SU-DHL-6 (cell line): ENCODE data around the gene FAM135A.
"Not testable (repeated sequence)": the region's sequence is repeated elsewhere in the genome, so short reads cannot be mapped to it uniquely, and the experiment has no call there.

Experiments used
- H2AFZ ChIP-seq: fragments of 200-600 bp; sonication (generic); 2 replicates; pipeline ENCODE4 v1.6.1; 2014; ENCODE audit warnings: low read depth, mild to moderate bottlenecking, moderate library complexity, mixed read lengths, antibody characterized with exemption, low read length; ENCODE audit not compliant: severe bottlenecking
- H3F3A ChIP-seq: fragments of 200-600 bp; shearing (Covaris generic); 2 replicates; pipeline ENCODE4 v1.6.0; 2016; ENCODE audit warnings: antibody characterized with exemption, mild to moderate bottlenecking; ENCODE audit not compliant: insufficient read depth
- H3K27ac ChIP-seq: fragments of 200-600 bp; sonication (generic); 2 replicates; pipeline ENCODE4 v1.5.1; 2016; ENCODE audit warnings: low read depth, mild to moderate bottlenecking, low read length, moderate library complexity, mixed read lengths
- H3K27me3 ChIP-seq: fragments of 200-600 bp; sonication (generic), shearing (Covaris generic); 2 replicates; pipeline ENCODE4 v1.6.0; 2014; ENCODE audit warnings: mild to moderate bottlenecking, low read length
- H3K36me3 ChIP-seq: fragments of 200-600 bp; sonication (generic); 2 replicates; pipeline ENCODE4 v1.6.1; 2014; ENCODE audit warnings: mild to moderate bottlenecking, low read length, mixed read lengths
- H3K4me2 ChIP-seq: fragments of 300-600, 200-600 bp; shearing (Covaris generic), sonication (generic); 2 replicates; pipeline ENCODE4 v1.6.0; 2014; ENCODE audit warnings: low read length, low read depth, mild to moderate bottlenecking; ENCODE audit not compliant: poor library complexity, severe bottlenecking
- H3K4me3 ChIP-seq: fragments of 200-600 bp; sonication (generic); 2 replicates; pipeline ENCODE4 v1.5.1; 2014; ENCODE audit warnings: antibody characterized with exemption, low read length, mild to moderate bottlenecking, mixed read lengths; ENCODE audit not compliant: insufficient read depth, poor library complexity, severe bottlenecking
- H3K79me2 ChIP-seq: fragments of 200-600 bp; sonication (generic); 2 replicates; pipeline ENCODE4 v1.6.1; 2014; ENCODE audit warnings: mild to moderate bottlenecking, low read length, moderate library complexity; ENCODE audit not compliant: insufficient read depth
- H3K9ac ChIP-seq: fragments of 200-600 bp; sonication (generic); 2 replicates; pipeline ENCODE4 v1.7.0; 2014; ENCODE audit warnings: mild to moderate bottlenecking, low read length
- H3K9me2 ChIP-seq: fragments of 200-600 bp; sonication (generic); replicated peaks from 2 replicates; pipeline ENCODE4 v1.6.1; 2014; ENCODE audit warnings: low read length; ENCODE audit not compliant: insufficient read depth
- H3K9me3 ChIP-seq: fragments of 200-600 bp; sonication (generic); 2 replicates; pipeline ENCODE4 v1.6.1; 2014; ENCODE audit warnings: low read length, mixed read lengths; ENCODE audit not compliant: insufficient read depth
- H4K20me1 ChIP-seq: fragments of 200-600 bp; sonication (generic); 2 replicates; pipeline ENCODE4 v1.6.1; 2014; ENCODE audit warnings: low read depth, mild to moderate bottlenecking, antibody characterized with exemption, low read length, moderate library complexity, mixed read lengths
- CTCF ChIP-seq: fragments of 200-600 bp; sonication (generic); IDR thresholded peaks from one replicate; pipeline ENCODE4 v1.5.1; 2017; ENCODE audit warnings: antibody characterized with exemption, mild to moderate bottlenecking, low read length, moderate library complexity; ENCODE audit not compliant: insufficient read depth, poor library complexity, severe bottlenecking
- EZH2phosphoT487 ChIP-seq: fragments of 200-600 bp; sonication (generic), shearing (Covaris generic); conservative IDR thresholded peaks from 2 replicates; pipeline ENCODE4 v1.6.1; 2018; ENCODE audit warnings: mild to moderate bottlenecking, antibody characterized with exemption, low read length, moderate library complexity, mixed read lengths

Gene FAM135A

DNA sequence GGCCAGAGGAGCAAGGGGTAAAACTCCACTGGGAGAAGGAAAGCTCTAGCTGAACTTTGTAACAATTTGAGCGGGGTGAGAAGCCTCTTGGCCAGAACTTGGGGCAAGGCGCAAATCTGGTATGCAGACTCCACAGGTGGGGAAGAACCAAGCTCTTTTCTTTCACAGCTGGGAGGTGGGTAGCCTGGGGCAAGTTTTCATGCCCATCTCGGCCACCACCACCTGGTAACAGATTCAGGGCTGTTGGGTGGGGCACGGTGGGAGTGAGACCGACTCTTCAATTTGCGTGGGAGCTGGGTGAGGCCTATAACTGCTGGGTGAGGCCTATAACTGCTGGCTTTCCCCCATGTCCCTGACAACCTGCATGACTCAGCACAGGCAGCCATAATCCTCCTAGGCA, 190.9 kb downstream of the FAM135A start:
- Histone ChIP-seq H3K9me3 (no peaks in the 10 kb centered on the region), H3K36me3 (no peaks in the 10 kb centered on the region), H3K4me2 (no peak overlapping the region), H3K4me3 (no peak overlapping the region), H3K27ac (no peak overlapping the region), H3K9ac (no peak overlapping the region), H2AFZ (no peak overlapping the region), H3K27me3 (no peaks in the 10 kb centered on the region), H4K20me1 (no peaks in the 10 kb centered on the region), H3F3A (no peaks in the 10 kb centered on the region), H3K9me2 (no peaks in the 10 kb centered on the region), H3K79me2 (no peaks in the 10 kb centered on the region)
- TF ChIP-seq CTCF (no peak), EZH2phosphoT487 (no peak)

GRCh38 chr6:70607371-70607770, 194.1 kb downstream of the FAM135A start:
- H3K4me2 ChIP-seq, H3K27ac ChIP-seq, H4K20me1 ChIP-seq, H3K36me3 ChIP-seq, H3K9me2 ChIP-seq, H3K4me3 ChIP-seq, H3K27me3 ChIP-seq, H3K9me3 ChIP-seq, H3F3A ChIP-seq, H3K79me2 ChIP-seq, H2AFZ ChIP-seq, H3K9ac ChIP-seq: not testable (repeated sequence)

- not testable (repeated sequence) for H4K20me1 ChIP-seq, H3K79me2 ChIP-seq, H3K9me3 ChIP-seq, H3K9me2 ChIP-seq, H2AFZ ChIP-seq, H3K36me3 ChIP-seq, H3K9ac ChIP-seq, H3K27ac ChIP-seq, H3F3A ChIP-seq, H3K4me2 ChIP-seq, H3K4me3 ChIP-seq, H3K27me3 ChIP-seq
Observed at GRCh38 chr6:70609181-70609580, 195.9 kb downstream of the FAM135A start.
